Right renal pelvis (tissue), 4 donors: ENCODE measurements around the gene TMEM263. TPM values are rescaled to one million over a fixed set of nuclear protein-coding genes. Genes with fewer than 3 reads are reported as not detected.

Experiments
- DNase-seq, 4 donors: peaks; one replicate each; pipeline ENCODE4 v3.0.0-alpha.2; 2013; ENCODE audit warnings: low read depth in 4 of 4, low spot score in 3 of 4, missing footprints in 1 of 4
- polyA plus RNA-seq, 4 donors: library from polyadenylated mRNA; unstranded; fragments of 120-200 nt; gene quantifications; one replicate each; pipeline ENCODE4 v1.2.1, GENCODE V29; 2013; ENCODE audit not compliant: insufficient read length in 4 of 4

Gene TMEM263
- polyA plus RNA-seq, 4 donors: 80.7 to 96.6 (median 92.5) TPM

GRCh38 chr12:106945261-106945851 lies 10.4 kb upstream of the TMEM263 start:
- no peak for DNase-seq

GRCh38 chr12:106947461-106947860 lies 8.2 kb upstream of the TMEM263 start:
- no peak for DNase-seq

GRCh38 chr12:106950591-106950990 lies 5.1 kb upstream of the TMEM263 start:
- no peak for DNase-seq

GRCh38 chr12:106953352-106954250 lies 2.1 kb upstream of the TMEM263 start:
- no peak for DNase-seq

GRCh38 chr12:106954462-106955376 lies 988 bp upstream of the TMEM263 start:
- DNase-seq: no peak

GRCh38 chr12:106956048-106956578 lies 406 bp downstream of the TMEM263 start:
- peak in 3 of 4 donors; percentile 47 to 60 (median 56) for DNase-seq

GRCh38 chr12:106957583-106957982 lies 1.9 kb downstream of the TMEM263 start:
- DNase-seq: no peak

- DNase-seq: no peak
Observed at GRCh38 chr12:106960443-106960842, 4.7 kb downstream of the TMEM263 start.

GRCh38 chr12:106962286-106962685 lies 6.6 kb downstream of the TMEM263 start:
- no peak for DNase-seq

GRCh38 chr12:106964526-106964925 lies 8.8 kb downstream of the TMEM263 start:
- DNase-seq: no peak

- DNase-seq: no peak
Observed at GRCh38 chr12:106971065-106971464, 15.4 kb downstream of the TMEM263 start.

GRCh38 chr12:106973545-106973944 lies 17.8 kb downstream of the TMEM263 start:
- no peak for DNase-seq

GRCh38 chr12:106974511-106974910 lies 18.8 kb downstream of the TMEM263 start:
- no peak for DNase-seq

- DNase-seq: no peak
Observed at GRCh38 chr12:106975098-106975497, 19.4 kb downstream of the TMEM263 start.

GRCh38 chr12:106975993-106976658 lies 20.4 kb downstream of the TMEM263 start:
- no peak for DNase-seq

GRCh38 chr12:106976668-106977067 lies 21.0 kb downstream of the TMEM263 start:
- no peak for DNase-seq

GRCh38 chr12:106978035-106978800 lies 22.5 kb downstream of the TMEM263 start:
- no peak for DNase-seq

- no peak for DNase-seq
Observed at GRCh38 chr12:106980944-106981343, 25.2 kb downstream of the TMEM263 start.

GRCh38 chr12:106981788-106982187 lies 26.1 kb downstream of the TMEM263 start:
- no peak for DNase-seq
